IMR-90 (cell line): ENCODE data around the gene INPP5E. TPM values are rescaled to one million over a fixed set of nuclear protein-coding genes. Genes with fewer than 3 reads are reported as not detected.

Experiments
- ATAC-seq: fragments of 200-7000 bp; cut with Tn5 transposase; 2 replicates; pipeline ENCODE4 v1.9.1; 2020; ENCODE audit warnings: low read depth, mild to moderate bottlenecking, moderate library complexity
- BruUV-seq: library from RNA; stranded (reverse); fragments of 400-500 nt; replicated peaks from 2 replicates; lab custom pipeline; 2021; lab: Mats Ljungman, UMichigan
- CTCF ChIA-PET: fragments of 300-600 bp; formaldehyde crosslinking; extraction: SDS; loops from one replicate; lab custom pipeline; 2021; ENCODE audit warnings: antibody characterized with exemption; lab: Yijun Ruan, JAX
- POLR2A ChIA-PET: fragments of 300-600 bp; sonication (Branson Sonifier 250); formaldehyde crosslinking; loops from one replicate; lab custom pipeline; 2022; ENCODE audit warnings: antibody characterized with exemption; ENCODE audit not compliant: unreplicated experiment; lab: Charles Lee
- DNase-seq: peaks from one replicate; pipeline ENCODE4 v3.0.0; 2013
- H2AFZ ChIP-seq: replicated peaks from 2 replicates; pipeline ENCODE3; 2013; ENCODE audit warnings: low read length, mild to moderate bottlenecking; ENCODE audit not compliant: poor library complexity
- H2AK5ac ChIP-seq: 2 replicates; pipeline ENCODE4 v1.6.1; 2013; ENCODE audit warnings: low read depth, low read length, inconsistent platforms
- H2AK9ac ChIP-seq: replicated peaks from 2 replicates; pipeline ENCODE3; 2013; ENCODE audit warnings: mild to moderate bottlenecking, low read depth, low read length, moderate library complexity; ENCODE audit not compliant: poor library complexity
- H2BK120ac ChIP-seq: 2 replicates; pipeline ENCODE4 v1.6.1; 2013; ENCODE audit warnings: low read depth, low read length, inconsistent platforms
- H2BK15ac ChIP-seq: 3 replicates; pipeline ENCODE4 v1.6.1; 2013; ENCODE audit warnings: low read depth, low read length, inconsistent platforms
- H2BK20ac ChIP-seq: 2 replicates; pipeline ENCODE4 v1.6.1; 2013; ENCODE audit warnings: low read depth, mild to moderate bottlenecking, inconsistent platforms, low read length, moderate library complexity
- H2BK5ac ChIP-seq: 2 replicates; pipeline ENCODE4 v1.6.1; 2013; ENCODE audit warnings: mild to moderate bottlenecking, low read depth, low read length, inconsistent platforms; ENCODE audit not compliant: poor library complexity, severe bottlenecking
- H3K14ac ChIP-seq: replicated peaks from 2 replicates; pipeline ENCODE4 v1.6.1; 2013; ENCODE audit warnings: low read depth, low read length, inconsistent platforms
- H3K18ac ChIP-seq: 2 replicates; pipeline ENCODE4 v1.6.1; 2013; ENCODE audit warnings: low read depth, low read length, control low read depth
- H3K23ac ChIP-seq: 2 replicates; pipeline ENCODE4 v1.6.1; 2013; ENCODE audit warnings: low read depth, low read length, inconsistent platforms
- H3K27ac ChIP-seq: 2 replicates; pipeline ENCODE4 v1.5.1; 2013; ENCODE audit warnings: mild to moderate bottlenecking, control low read depth, low read length; ENCODE audit not compliant: insufficient read depth
- H3K27me3 ChIP-seq: 2 replicates; pipeline ENCODE4 v1.6.1; 2013; ENCODE audit warnings: low read length; ENCODE audit not compliant: control insufficient read depth, insufficient read depth
- H3K36me3 ChIP-seq: 2 replicates; pipeline ENCODE4 v1.6.1; 2013; ENCODE audit warnings: low read length, mixed read lengths; ENCODE audit not compliant: control insufficient read depth, insufficient read depth
- H3K4ac ChIP-seq: 2 replicates; pipeline ENCODE4 v1.6.1; 2013; ENCODE audit warnings: low read depth, low read length, inconsistent platforms
- H3K4me1 ChIP-seq: 2 replicates; pipeline ENCODE4 v1.6.1; 2013; ENCODE audit warnings: low read length, mixed read lengths; ENCODE audit not compliant: control insufficient read depth, insufficient read depth
- H3K4me2 ChIP-seq: 2 replicates; pipeline ENCODE4 v1.6.1; 2013; ENCODE audit warnings: low read depth, mild to moderate bottlenecking, control low read depth, low read length, moderate library complexity
- H3K4me3 ChIP-seq: 2 replicates; pipeline ENCODE4 v1.5.1; 2013; ENCODE audit warnings: low read depth, mild to moderate bottlenecking, control low read depth, low read length, moderate library complexity; ENCODE audit not compliant: insufficient read depth
- H3K56ac ChIP-seq: 2 replicates; pipeline ENCODE4 v1.6.1; 2013; ENCODE audit warnings: low read length, inconsistent platforms; ENCODE audit not compliant: insufficient read depth; ENCODE audit errors: extremely low read depth
- H3K79me1 ChIP-seq, 2 experiments: 2 replicates each; pipeline ENCODE4 v1.6.1; 2013; ENCODE audit warnings: low read length in 2 of 2, inconsistent platforms in 1 of 2, low read depth in 1 of 2
- H3K9ac ChIP-seq: 2 replicates; pipeline ENCODE4 v1.6.1; 2013; ENCODE audit warnings: low read depth, low read length, control low read depth
- H3K9me1 ChIP-seq: 2 replicates; pipeline ENCODE4 v1.6.1; 2013; ENCODE audit warnings: low read length, inconsistent platforms; ENCODE audit not compliant: insufficient read depth
- H3K9me3 ChIP-seq: 2 replicates; pipeline ENCODE4 v1.6.1; 2013; ENCODE audit warnings: low read length; ENCODE audit not compliant: control insufficient read depth, insufficient read depth
- H4K20me1 ChIP-seq: 2 replicates; pipeline ENCODE4 v1.6.1; 2013; ENCODE audit warnings: low read length, inconsistent platforms; ENCODE audit not compliant: insufficient read depth
- H4K5ac ChIP-seq: 2 replicates; pipeline ENCODE4 v1.6.1; 2013; ENCODE audit warnings: mild to moderate bottlenecking, low read depth, low read length, control low read depth
- H4K8ac ChIP-seq, 2 experiments: 2 replicates each; pipeline ENCODE4 v1.6.1; 2013; ENCODE audit warnings: low read depth in 2 of 2, low read length in 2 of 2, control low read depth in 1 of 2, inconsistent platforms in 1 of 2
- H4K91ac ChIP-seq: 2 replicates; pipeline ENCODE4 v1.6.1; 2013; ENCODE audit warnings: low read depth, low read length, inconsistent platforms; ENCODE audit not compliant: insufficient read depth
- BHLHE40 ChIP-seq: fragments of 150-350 bp; IDR thresholded peaks from 2 replicates; pipeline ENCODE4 v1.6.1; 2016; ENCODE audit warnings: mild to moderate bottlenecking, low read depth, low read length
- FOS ChIP-seq: fragments of 150-350 bp; IDR thresholded peaks from 2 replicates; pipeline ENCODE4 v1.6.1; 2016; ENCODE audit warnings: low read depth, low read length
- MAFK ChIP-seq: IDR thresholded peaks from 2 replicates; pipeline ENCODE4 v1.6.1; 2012; ENCODE audit warnings: low read depth, low read length, improper control_type of control experiment
- MAZ ChIP-seq: IDR thresholded peaks from 2 replicates; pipeline ENCODE4 v1.6.1; 2012; ENCODE audit warnings: low read depth, mild to moderate bottlenecking, low read length, improper control_type of control experiment, moderate library complexity, borderline replicate concordance
- NFE2L2 ChIP-seq: fragments of 150-350 bp; IDR thresholded peaks from 2 replicates; pipeline ENCODE4 v1.6.1; 2016; ENCODE audit warnings: low read depth, mild to moderate bottlenecking, low read length
- POLR2A ChIP-seq: IDR thresholded peaks from 2 replicates; pipeline ENCODE4 v1.6.1; 2012; ENCODE audit warnings: mild to moderate bottlenecking, low read depth, low read length
- RAD21 ChIP-seq: IDR thresholded peaks from 2 replicates; pipeline ENCODE4 v1.6.1; 2012; ENCODE audit warnings: low read length, improper control_type of control experiment
- RCOR1 ChIP-seq: IDR thresholded peaks from 2 replicates; pipeline ENCODE4 v1.6.1; 2012; ENCODE audit warnings: mild to moderate bottlenecking, low read length, improper control_type of control experiment; ENCODE audit not compliant: insufficient replicate concordance
- RFX5 ChIP-seq: IDR thresholded peaks from 2 replicates; pipeline ENCODE4 v1.8.0; 2012; ENCODE audit warnings: low read depth, mild to moderate bottlenecking, low read length, moderate library complexity
- SMC3 ChIP-seq: fragments of 150-350 bp; IDR thresholded peaks from 2 replicates; pipeline ENCODE4 v1.6.1; 2016; ENCODE audit warnings: low read depth, mild to moderate bottlenecking, antibody characterized with exemption, low read length, moderate library complexity
- WGBS, 2 experiments: methylation state at CpG; one replicate each; pipeline versions ENCODE4 v1.1.5 to v1.1.7; 2013; ENCODE audit warnings: missing lambda C conversion rate in 2 of 2; ENCODE audit not compliant: insufficient read length in 1 of 2; ENCODE audit errors: extremely low coverage in 2 of 2; 5-methylcytosine and 5-hydroxymethylcytosine counted together
- dilution Hi-C: fragments of 300-500 bp; cut with HindIII; formaldehyde crosslinking; loops from one replicate; pipeline ENCODE4 v1.14.3; 2018; ENCODE audit warnings: low sequenced_read_pairs; ENCODE audit not compliant: unreplicated experiment
- in situ Hi-C: fragments of 300-500 bp; cut with MboI; formaldehyde crosslinking; loops from 3 replicates; pipeline ENCODE4 v1.14.3; 2019; ENCODE audit warnings: low sequenced_read_pairs, inconsistent platforms, mixed read lengths
- intact Hi-C: fragments of 100-400 bp; cut with micrococcal nuclease; formaldehyde crosslinking; loops from 2 replicates; pipeline ENCODE4 v1.10.0; 2022
- polyA plus RNA-seq, 3 experiments: library from polyadenylated mRNA; depleted of rRNA; stranded (reverse); fragments of >200 nt; gene quantifications; 2 replicates each; pipeline ENCODE4 v1.2.3, GENCODE V29; 2012; ENCODE audit warnings: low replicate concordance in 1 of 3
- total RNA-seq: library from RNA; depleted of rRNA; stranded (reverse); fragments of >200 nt; gene quantifications from 2 replicates; pipeline ENCODE4 v1.2.3, GENCODE V29; 2012
- TF ChIP-seq, protein P1 (sequence below): conservative IDR thresholded peaks from 2 replicates; pipeline ENCODE4 v1.5.1; 2012; ENCODE audit warnings: mild to moderate bottlenecking, low read depth, low read length, improper control_type of control experiment
- TF ChIP-seq, protein P2 (sequence below): fragments of 150-350 bp; IDR thresholded peaks from 2 replicates; pipeline ENCODE4 v1.6.1; 2017; ENCODE audit warnings: mild to moderate bottlenecking, antibody characterized with exemption, low read length, low read depth

INPP5E gene
- total and polyA plus RNA-seq, 2 of the 4 experiments (the other 2 are of a cell fraction) = 1.6 to 9.4 TPM

DNA sequence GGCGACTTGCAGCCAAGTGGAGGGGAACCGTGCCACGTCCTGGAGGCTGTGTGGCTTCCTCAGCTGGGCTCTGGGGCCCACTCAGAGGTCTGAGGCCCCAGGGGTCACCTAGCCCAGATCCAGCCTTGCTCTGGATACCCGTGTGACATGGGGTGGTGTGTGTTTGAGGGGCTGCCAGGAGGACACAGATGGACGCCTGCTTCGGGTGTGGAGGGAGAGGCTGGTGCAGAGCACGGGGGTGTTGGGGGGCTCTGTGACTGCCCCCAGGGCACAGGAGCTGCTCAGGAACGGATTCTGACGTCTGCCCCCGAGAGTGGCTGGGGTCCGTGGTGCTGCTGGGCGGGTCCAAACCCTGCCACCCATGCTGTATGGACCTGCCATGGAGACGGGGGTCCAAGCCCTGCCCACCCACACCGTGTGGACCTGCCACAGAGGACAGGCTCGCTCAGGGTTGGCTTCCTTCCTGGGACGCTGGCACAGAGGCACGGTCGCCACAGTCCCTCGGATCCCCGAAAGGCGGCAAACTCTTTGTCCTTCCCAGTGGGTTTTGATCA, 10.5 kb downstream of the INPP5E start (continued):
- TF ChIP-seq, protein P1, sequence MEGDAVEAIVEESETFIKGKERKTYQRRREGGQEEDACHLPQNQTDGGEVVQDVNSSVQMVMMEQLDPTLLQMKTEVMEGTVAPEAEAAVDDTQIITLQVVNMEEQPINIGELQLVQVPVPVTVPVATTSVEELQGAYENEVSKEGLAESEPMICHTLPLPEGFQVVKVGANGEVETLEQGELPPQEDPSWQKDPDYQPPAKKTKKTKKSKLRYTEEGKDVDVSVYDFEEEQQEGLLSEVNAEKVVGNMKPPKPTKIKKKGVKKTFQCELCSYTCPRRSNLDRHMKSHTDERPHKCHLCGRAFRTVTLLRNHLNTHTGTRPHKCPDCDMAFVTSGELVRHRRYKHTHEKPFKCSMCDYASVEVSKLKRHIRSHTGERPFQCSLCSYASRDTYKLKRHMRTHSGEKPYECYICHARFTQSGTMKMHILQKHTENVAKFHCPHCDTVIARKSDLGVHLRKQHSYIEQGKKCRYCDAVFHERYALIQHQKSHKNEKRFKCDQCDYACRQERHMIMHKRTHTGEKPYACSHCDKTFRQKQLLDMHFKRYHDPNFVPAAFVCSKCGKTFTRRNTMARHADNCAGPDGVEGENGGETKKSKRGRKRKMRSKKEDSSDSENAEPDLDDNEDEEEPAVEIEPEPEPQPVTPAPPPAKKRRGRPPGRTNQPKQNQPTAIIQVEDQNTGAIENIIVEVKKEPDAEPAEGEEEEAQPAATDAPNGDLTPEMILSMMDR = no peak
- TF ChIP-seq RCOR1 = no peak
- TF ChIP-seq SMC3 = no peak

DNA sequence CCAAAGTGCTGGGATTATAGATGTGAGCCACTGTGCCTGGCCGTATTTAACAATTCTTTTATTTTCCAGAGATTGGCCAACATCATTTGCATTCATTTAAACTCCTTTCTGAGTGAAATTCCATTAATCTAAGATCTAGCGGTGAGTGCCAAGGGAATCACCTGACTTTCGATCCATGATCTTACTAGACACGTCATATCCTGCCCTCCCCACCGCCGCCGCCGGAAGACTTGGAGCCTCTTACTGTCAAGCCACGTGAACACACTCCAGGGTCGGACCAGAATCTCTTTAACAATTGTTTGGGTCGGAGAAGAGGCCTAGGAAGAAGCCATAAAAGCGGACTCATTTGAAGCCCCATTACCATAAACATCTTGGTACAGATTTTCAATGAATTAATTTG, 12.9 kb downstream of the INPP5E start:
- H2AFZ ChIP-seq = no peak overlapping the region
- no peak overlapping the region for H4K8ac ChIP-seq
- H3K9me1 ChIP-seq = no peaks in the 10 kb centered on the region
- H3K36me3 ChIP-seq = peaks cover 59% of the 10 kb centered on the region
- dilution Hi-C loops = no loop called here
- H3K23ac ChIP-seq = no peak overlapping the region
- H4K20me1 ChIP-seq = peaks cover 6% of the 10 kb centered on the region; the same call in 1 of the 2 replicates
- H2AK9ac ChIP-seq = no peak overlapping the region
- H2BK120ac ChIP-seq = no peak overlapping the region
- no peak overlapping the region for H2BK15ac ChIP-seq
- peaks cover 0 to 3% of the 10 kb centered on the region in 2 experiments; a peak in 1 of 4 replicates for H3K79me1 ChIP-seq
- BruUV-seq = no TSS peak
- no peak for ATAC-seq
- no peak overlapping the region for H3K4me3 ChIP-seq
- H2BK5ac ChIP-seq = no peak overlapping the region
- no peak overlapping the region for H2BK20ac ChIP-seq
- no peak for DNase-seq
- no peaks in the 10 kb centered on the region for H3K9me3 ChIP-seq
- H3K9ac ChIP-seq = no peak overlapping the region
- no peak overlapping the region for H3K56ac ChIP-seq
- H3K18ac ChIP-seq = no peak overlapping the region
- no peaks in the 10 kb centered on the region for H3K4me1 ChIP-seq
- no peak overlapping the region for H3K27ac ChIP-seq
- no peak overlapping the region for H2AK5ac ChIP-seq
- POLR2A ChIA-PET = interaction anchor here (0.7 kb wide), 1 partner anchor 8 kb away, joined by 9 read pairs; no protein-coding TSS in a partner anchor
- no peak overlapping the region for H3K14ac ChIP-seq
- H3K4ac ChIP-seq = no peak overlapping the region
- in situ Hi-C loops = no loop called here
- CTCF ChIA-PET = no interaction called here
- H3K27me3 ChIP-seq = no peaks in the 10 kb centered on the region
- intact Hi-C loops = no loop called here
- H4K91ac ChIP-seq = no peak overlapping the region
- no peak overlapping the region for H4K5ac ChIP-seq
- 100% methylated on average over 1 of the region's 12 CpGs; no CpG with 5 or more reads in 1 of the 2 experiments for WGBS, 2 experiments
- H3K4me2 ChIP-seq = no peak overlapping the region
- TF ChIP-seq RAD21 (no peak), POLR2A (no peak), RFX5 (no peak), FOS (no peak), BHLHE40 (no peak), MAZ (no peak), MAFK (no peak), NFE2L2 (no peak), RCOR1 (no peak), SMC3 (no peak)
- TF ChIP-seq, protein P1 = no peak
- TF ChIP-seq, protein P2, sequence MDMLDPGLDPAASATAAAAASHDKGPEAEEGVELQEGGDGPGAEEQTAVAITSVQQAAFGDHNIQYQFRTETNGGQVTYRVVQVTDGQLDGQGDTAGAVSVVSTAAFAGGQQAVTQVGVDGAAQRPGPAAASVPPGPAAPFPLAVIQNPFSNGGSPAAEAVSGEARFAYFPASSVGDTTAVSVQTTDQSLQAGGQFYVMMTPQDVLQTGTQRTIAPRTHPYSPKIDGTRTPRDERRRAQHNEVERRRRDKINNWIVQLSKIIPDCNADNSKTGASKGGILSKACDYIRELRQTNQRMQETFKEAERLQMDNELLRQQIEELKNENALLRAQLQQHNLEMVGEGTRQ = no peak
